ENCODE data around the gene RANBP1. TPM values are rescaled to one million over a fixed set of nuclear protein-coding genes. Genes with fewer than 3 reads are reported as not detected.

The RANBP1 gene
- total and polyA plus RNA-seq, 11 donors, result 29.3 to 85.3 (median 41.5) TPM

- H3K9me3 ChIP-seq, result no peaks in the 10 kb centered on the region
- H3K27ac ChIP-seq, result no peak overlapping the region
- no peak for DNase-seq
- intact Hi-C loops (cut with DNase I), result no loop called here
- H3K36me3 ChIP-seq, result no peaks in the 10 kb centered on the region
- WGBS, 4 donors, result 79 to 82% (median 81%) methylated on average over 9 to 10 of the region's 10 CpGs
- H3K27me3 ChIP-seq, result peaks cover 0 to 10% (median 0%) of the 10 kb centered on the region in 9 donors
- no peak for ATAC-seq
- no peak overlapping the region for H3K4me3 ChIP-seq
- H3K4me1 ChIP-seq, result peaks cover 0 to 7% (median 0%) of the 10 kb centered on the region in 12 donors
- TF ChIP-seq CTCF (IDR thresholded peaks at IDR 0.05), result no peak
- no peak for TF ChIP-seq POLR2A (IDR thresholded peaks at IDR 0.05)
These were observed 44.1 kb downstream of the RANBP1 start for GRCh38 chr22:20160041-20160440.

- ATAC-seq (no peak), DNase-seq (no peak)
- Histone ChIP-seq H3K9me3 (no peaks in the 10 kb centered on the region), H3K27me3 (no peaks in the 10 kb centered on the region), H3K4me3 (no peak overlapping the region), H3K4me1 (no peaks in the 10 kb centered on the region), H3K27ac (no peak overlapping the region), H3K36me3 (no peaks in the 10 kb centered on the region)
- 60 to 74% (median 64%) methylated on average over 2 to 11 of the region's 11 CpGs for WGBS, 4 donors
- TF ChIP-seq CTCF (IDR thresholded peaks at IDR 0.05), result no peak
- no peak for TF ChIP-seq POLR2A (IDR thresholded peaks at IDR 0.05)
- intact Hi-C loops (cut with DNase I), result no loop called here
These were observed 49.0 kb downstream of the RANBP1 start for GRCh38 chr22:20164863-20165262.

- Histone ChIP-seq H3K9me3 (no peaks in the 10 kb centered on the region), H3K4me1 (no peaks in the 10 kb centered on the region), H3K36me3 (no peaks in the 10 kb centered on the region), H3K27ac (no peak overlapping the region), H3K27me3 (no peaks in the 10 kb centered on the region), H3K4me3 (no peak overlapping the region)
- DNase-seq (no peak), ATAC-seq (no peak)
- TF ChIP-seq CTCF (IDR thresholded peaks at IDR 0.05) (no peak), POLR2A (IDR thresholded peaks at IDR 0.05) (no peak)
- intact Hi-C loops (cut with DNase I), result no loop called here
- WGBS, 4 donors, result 86 to 93% (median 93%) methylated on average over 3 to 12 of the region's 12 CpGs
These were observed 49.5 kb downstream of the RANBP1 start for GRCh38 chr22:20165421-20165820.

- Histone ChIP-seq H3K36me3 (no peaks in the 10 kb centered on the region), H3K4me1 (no peaks in the 10 kb centered on the region), H3K27ac (no peak overlapping the region), H3K9me3 (no peaks in the 10 kb centered on the region), H3K4me3 (no peak overlapping the region), H3K27me3 (no peaks in the 10 kb centered on the region)
- 83 to 93% (median 85%) methylated on average over 7 of the region's 7 CpGs for WGBS, 4 donors
- no peak for DNase-seq
- no peak for TF ChIP-seq CTCF (IDR thresholded peaks at IDR 0.05)
- TF ChIP-seq POLR2A (IDR thresholded peaks at IDR 0.05), result no peak
- intact Hi-C loops (cut with DNase I), result no loop called here
- ATAC-seq, result no peak
These were observed 50.0 kb downstream of the RANBP1 start for GRCh38 chr22:20165913-20166312.
